ENCODE data around the gene CGGBP1.
"Not testable (repeated sequence)": the region's sequence is repeated elsewhere in the genome, so short reads cannot be mapped to it uniquely, and the experiment has no call there.

Gene CGGBP1

DNA sequence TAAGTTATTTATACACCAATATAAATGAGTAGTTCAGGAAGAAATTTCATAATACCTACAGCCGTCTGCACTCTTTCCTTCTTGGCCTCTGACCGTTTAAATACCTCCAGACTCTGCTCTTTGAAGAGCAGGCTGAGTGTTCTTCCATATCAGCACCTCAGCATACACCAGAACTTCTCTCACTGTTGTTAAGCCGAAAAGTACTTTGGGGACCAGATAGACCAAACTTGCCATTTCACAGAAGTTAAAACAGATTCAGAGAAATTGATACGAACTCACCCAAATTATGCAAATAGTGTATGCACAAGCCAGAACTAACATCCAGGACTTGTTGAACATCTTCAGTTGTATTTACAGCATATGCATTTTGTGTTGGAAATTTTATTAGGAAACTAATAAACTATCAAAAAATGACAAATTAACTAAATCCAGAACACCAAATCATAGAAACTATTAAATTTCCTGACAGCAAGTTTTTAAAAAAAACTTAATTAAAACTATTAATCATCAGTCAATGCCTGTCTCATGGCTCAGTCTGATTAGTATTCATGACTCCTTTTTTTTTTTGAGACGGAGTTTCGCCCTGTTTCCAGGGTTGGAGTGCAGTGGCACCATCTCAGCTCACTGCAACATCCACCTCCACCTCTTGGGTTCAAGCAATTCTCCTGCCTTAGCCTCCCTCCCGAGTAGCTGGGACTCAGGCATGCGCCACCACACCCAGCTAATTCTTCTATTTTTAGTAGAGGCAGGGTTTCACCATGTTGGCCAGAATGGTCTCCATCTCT is 24.1 kb downstream of the CGGBP1 start:
- DNase-seq (ENCODE audit: low read depth in 3 of 3), result no peak

DNA sequence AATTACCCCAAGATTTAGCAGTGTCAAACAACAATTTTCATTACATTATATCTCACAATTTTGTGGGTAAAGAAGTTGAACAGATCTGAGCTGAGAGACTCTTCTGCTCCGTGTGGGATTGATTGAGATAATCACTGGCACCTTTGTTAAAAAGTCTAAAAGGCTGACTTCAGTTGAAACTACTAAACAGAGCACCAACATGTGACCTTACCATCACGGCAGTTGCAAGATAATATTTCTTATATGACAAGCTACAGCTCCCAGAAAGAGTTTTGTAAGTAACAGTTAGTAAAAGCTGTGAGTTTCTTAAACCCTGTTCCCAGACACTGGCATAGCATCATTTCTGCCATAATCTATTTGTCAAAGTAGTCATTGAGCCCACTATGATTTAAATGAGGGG is 25.0 kb downstream of the CGGBP1 start:
- DNase-seq (ENCODE audit: low read depth in 3 of 3), result no peak

DNA sequence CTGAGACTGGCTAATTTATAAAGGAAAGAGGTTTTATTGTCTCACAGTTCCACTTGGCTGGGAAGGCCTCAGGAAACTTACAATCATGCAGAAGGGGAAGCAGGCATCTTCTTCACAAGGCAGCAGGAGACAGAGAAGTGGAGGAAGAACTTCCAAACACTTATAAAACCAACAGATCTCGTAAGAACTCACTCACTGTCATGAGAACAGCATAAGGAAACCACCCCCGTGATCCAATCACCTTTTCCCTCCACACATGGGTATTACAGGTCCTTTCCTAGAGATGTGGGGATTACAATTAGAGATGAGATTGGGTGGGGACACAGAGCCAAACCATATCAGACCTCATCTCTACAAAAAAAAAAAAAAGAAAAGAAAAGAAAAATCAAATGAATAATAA is 25.7 kb downstream of the CGGBP1 start:
- no peak for DNase-seq (ENCODE audit: low read depth in 3 of 3)

DNA sequence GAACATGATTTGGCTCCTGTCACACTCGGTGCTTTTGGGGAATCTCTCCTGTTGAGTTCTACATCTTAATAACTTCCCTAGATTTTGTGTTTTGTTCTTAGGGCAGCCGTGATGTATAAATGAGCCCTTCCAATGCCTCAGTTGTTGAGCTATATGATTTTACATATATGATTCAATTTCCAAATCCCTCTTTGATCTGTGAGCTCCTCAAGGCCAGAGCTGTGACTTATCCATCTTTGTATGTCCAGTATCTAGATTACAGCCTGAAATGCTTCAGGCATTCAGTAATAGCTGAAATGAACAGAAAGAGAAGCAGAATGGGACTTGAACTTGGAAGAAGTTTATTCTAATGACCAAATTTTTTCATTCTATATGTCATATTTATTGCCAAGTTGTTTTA is 26.6 kb downstream of the CGGBP1 start:
- no peak for DNase-seq (ENCODE audit: low read depth in 3 of 3)

DNA sequence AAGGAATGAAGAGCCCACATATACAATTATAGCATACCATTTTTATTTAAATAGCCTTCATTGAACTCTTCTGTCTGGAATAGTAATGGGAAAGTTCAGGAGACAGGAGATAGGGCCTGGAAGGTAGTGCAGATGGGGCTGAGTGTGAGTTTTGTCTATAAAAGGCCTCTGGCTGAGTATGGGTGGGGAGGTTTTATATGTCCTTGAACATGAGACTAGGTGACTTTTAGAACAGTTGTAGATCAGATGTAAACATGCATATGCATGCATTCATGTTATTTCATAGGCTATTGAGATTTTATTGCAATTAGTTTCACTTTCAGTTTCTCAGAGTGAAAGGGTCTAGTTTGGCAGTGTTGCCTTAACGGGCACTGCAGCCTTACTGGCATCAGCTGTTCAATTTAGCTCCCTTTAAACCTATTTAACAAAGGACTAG is 27.1 kb downstream of the CGGBP1 start:
- DNase-seq (ENCODE audit: low read depth in 3 of 3), result no peak

GRCh38 chr3:88030210-88030609 is 28.6 kb downstream of the CGGBP1 start:
- no peak for DNase-seq (ENCODE audit: low read depth in 3 of 3)

- DNase-seq (ENCODE audit: low read depth in 3 of 3), result no peak
Observed at GRCh38 chr3:88028876-88029275, 29.9 kb downstream of the CGGBP1 start.

DNA sequence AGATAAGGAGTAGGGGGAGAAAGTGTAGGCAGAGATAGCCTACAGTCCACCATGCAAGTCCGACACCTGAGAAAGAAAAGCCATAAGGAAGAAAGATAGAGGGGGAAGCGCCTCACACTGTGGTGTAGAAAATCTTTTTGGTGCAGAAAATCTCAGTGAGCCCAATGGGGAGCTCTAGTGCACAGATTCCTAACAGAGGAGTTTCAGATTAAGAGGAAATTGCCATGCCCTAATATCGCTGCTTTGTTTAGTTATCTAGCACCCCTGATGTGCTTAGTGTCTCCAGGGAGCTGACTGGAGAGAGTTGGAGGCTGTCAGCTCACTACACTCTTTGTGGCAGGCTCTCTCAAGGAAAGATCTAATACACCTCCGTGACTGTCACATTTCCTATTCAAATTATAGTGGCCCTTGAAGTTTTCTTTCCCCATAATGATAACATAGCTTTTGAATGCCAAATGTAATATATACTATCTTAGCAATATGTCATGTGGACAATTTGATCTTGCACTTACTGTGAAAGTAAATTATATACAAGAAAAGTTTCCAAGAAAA is 33.7 kb downstream of the CGGBP1 start:
- no peak for DNase-seq (ENCODE audit: low read depth in 3 of 3)

- DNase-seq (ENCODE audit: low read depth in 3 of 3), result no peak
Observed at GRCh38 chr3:88019024-88019423, 39.8 kb downstream of the CGGBP1 start.

- DNase-seq (ENCODE audit: low read depth in 3 of 3), result not testable (repeated sequence)
Observed at GRCh38 chr3:88015656-88016055, 43.1 kb downstream of the CGGBP1 start.

GRCh38 chr3:88013592-88013991 is 45.2 kb downstream of the CGGBP1 start:
- no peak for DNase-seq (ENCODE audit: low read depth in 3 of 3)

DNA sequence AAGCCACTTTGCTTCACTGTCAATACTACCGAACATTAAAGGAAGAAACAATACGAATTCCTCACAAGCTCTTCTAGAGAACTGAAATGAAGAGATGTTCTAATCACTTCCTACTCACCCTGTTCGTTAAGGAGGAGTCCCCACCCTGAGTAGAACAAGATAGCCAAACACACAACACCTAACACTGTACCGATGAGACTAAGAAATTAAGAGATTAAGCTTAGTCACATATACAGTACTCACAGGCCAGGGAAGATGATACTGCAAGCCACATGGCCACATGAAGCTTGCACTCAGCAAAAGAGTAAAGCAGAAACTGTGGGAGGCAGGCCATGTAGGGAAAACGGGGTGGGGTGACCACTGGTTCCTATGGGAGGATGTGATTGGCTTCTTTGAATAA is 48.0 kb downstream of the CGGBP1 start:
- no peak for DNase-seq (ENCODE audit: low read depth in 3 of 3)

GRCh38 chr3:88009066-88009465 is 49.7 kb downstream of the CGGBP1 start:
- DNase-seq (ENCODE audit: low read depth in 3 of 3), result no peak

- no peak for DNase-seq (ENCODE audit: low read depth in 3 of 3)
Observed at GRCh38 chr3:88005066-88005465, 53.7 kb downstream of the CGGBP1 start.

DNA sequence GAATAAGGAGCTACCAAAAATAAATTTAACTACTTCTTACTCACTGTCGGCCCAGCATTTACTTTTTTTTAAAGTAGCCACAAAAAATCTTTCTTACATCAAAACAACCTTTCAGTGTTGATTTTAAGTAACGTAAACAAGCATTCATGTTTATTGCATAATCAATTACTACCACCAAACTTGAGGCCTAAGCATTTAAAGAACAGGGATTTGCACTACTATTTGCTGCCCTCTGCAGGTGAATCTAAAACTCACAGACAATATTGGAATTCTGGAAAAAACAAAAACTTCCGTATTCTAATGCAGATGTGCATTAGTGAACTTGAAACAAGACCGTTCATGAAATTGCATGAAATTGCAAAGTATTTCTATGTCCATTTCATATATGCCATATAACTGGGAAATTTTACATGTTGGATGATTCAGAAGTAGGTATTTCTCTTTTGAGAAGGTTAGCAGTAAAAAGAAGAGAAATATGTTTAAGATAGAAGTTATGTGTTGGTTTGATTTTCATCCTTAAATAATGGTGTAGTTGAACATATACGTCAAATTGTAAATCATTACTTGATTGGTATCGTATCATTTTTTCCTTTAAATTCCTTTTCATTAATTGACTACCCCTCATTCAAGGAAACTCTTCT is 55.6 kb downstream of the CGGBP1 start:
- no peak for DNase-seq (ENCODE audit: low read depth in 3 of 3)

DNA sequence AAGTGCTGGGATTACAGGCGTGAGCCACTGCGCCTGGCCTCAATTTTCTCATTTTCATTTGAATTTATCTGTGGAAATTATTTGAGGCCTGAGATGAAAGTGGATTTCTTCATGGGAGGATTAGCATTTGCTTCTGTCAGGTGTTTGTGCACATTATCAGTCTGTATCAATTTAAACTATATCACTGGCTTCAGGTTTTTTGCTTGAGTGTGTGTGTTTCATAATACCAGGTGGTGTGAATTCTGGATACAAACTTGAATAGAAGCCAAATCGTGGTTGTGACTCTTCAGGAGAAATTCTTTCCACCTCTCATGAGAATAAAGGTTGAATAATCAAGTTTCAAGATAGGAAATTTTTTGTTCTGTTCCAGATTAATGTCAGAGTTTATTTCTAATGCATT is 56.4 kb downstream of the CGGBP1 start:
- DNase-seq (ENCODE audit: low read depth in 3 of 3), result no peak

Measured in stimulated activated CD4-positive, alpha-beta T cell treated with anti-CD3 and anti-CD28 coated beads, TNF-alpha, amount 100 ng/mL, for 48 hours (primary cell).